ENCODE measurements around the gene DPF1.

Gene DPF1

GRCh38 chr19:38255383-38256014 lies 31.5 kb upstream of the DPF1 start:
- TF ChIP-seq CTCF (IDR thresholded peaks at IDR 0.05; ENCODE audit: insufficient read depth, low read depth, low read length, missing control alignments), result no peak
- DNase-seq (ENCODE audit: low read depth), result no peak
- H3K4me3 ChIP-seq (ENCODE audit: low read depth, low read length), result no peak overlapping the region

DNA sequence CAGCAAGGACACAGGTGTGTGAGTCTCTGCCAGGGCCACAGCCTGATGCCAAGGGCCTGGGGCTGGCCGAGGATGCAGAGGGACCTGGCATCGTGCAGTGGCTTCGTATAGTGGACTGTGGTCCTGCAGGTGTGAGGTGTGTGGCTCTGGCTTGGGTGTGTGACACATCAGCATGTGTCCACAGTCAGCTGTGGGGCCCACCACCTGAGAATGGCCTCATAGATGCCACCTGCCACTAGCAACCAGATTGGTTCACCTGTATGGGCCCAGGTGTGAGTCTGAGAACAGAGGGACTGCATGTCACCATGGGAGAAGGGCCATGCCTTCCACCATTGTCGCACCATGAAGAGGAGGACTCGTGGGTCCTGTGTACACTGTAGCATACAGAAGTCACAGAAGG lies 29.8 kb upstream of the DPF1 start:
- no peak for TF ChIP-seq CTCF (IDR thresholded peaks at IDR 0.05; ENCODE audit: insufficient read depth, low read depth, low read length, missing control alignments)
- H3K4me3 ChIP-seq (ENCODE audit: low read depth, low read length), result no peak overlapping the region
- DNase-seq (ENCODE audit: low read depth), result no peak

GRCh38 chr19:38252941-38253691 lies 29.1 kb upstream of the DPF1 start:
- no peak for DNase-seq (ENCODE audit: low read depth)
- no peak overlapping the region for H3K4me3 ChIP-seq (ENCODE audit: low read depth, low read length)
- no peak for TF ChIP-seq CTCF (IDR thresholded peaks at IDR 0.05; ENCODE audit: insufficient read depth, low read depth, low read length, missing control alignments)

DNA sequence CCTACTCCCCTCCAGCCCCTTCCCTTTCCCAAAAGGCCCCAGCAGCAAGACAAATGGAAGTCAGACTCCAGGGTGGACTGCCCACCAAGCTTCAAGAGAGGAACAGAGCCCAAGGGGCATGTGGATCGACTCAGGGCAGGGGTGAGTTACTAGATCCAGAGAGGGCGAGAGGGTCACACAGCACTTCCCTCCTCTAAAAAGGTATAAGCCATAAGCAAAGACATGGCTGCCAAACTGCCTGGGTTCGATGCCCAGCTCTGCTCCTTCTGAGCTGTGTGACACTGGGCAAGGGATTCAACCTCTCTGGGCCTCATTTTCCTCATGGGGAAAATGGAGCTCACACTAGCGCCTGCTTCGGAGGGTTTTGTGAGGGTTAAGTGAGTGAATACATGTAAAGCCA lies 28.4 kb upstream of the DPF1 start:
- TF ChIP-seq CTCF (IDR thresholded peaks at IDR 0.05; ENCODE audit: insufficient read depth, low read depth, low read length, missing control alignments), result no peak
- H3K4me3 ChIP-seq (ENCODE audit: low read depth, low read length), result no peak overlapping the region
- no peak for DNase-seq (ENCODE audit: low read depth)

GRCh38 chr19:38251564-38252051 lies 27.6 kb upstream of the DPF1 start:
- DNase-seq (ENCODE audit: low read depth), result no peak
- no peak overlapping the region for H3K4me3 ChIP-seq (ENCODE audit: low read depth, low read length)
- TF ChIP-seq CTCF (IDR thresholded peaks at IDR 0.05; ENCODE audit: insufficient read depth, low read depth, low read length, missing control alignments), result no peak

DNA sequence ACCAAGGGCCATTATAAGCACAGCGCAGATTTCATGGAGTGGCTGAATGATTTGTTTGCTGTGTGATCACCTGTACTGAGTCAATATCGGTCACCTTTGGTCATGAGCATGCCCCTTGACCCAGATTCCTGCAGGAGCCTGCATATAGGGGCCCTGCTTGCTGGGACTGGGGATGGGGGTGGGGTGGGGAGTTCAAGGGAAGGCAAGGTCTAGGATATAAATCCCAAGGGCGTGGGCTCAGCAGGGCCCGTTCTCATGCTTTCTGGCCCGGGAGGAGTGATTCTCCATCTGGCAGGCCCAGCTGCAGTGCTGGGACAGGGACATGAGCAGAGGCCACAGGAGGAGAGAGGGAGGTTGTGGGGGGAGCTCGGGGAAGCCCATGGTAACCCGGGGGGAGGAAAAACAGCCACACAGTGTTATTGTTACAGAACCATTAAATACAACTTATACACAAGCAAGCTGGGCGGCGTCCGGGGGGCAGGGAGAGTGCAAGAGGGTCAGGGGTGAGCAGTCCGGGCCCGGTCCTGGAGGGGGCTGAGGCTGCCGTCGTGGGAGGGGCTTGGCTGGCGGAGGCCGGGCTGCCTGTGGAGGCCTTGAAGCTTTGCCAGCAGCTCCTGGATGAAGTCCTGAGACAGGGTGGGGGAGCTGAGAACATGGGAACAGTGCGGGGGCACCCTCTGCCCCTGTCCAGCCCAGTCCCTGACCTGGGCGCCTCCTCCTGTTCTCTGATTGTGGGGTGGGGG lies 27.0 kb upstream of the DPF1 start:
- no peak for DNase-seq (ENCODE audit: low read depth)
- no peak overlapping the region for H3K4me3 ChIP-seq (ENCODE audit: low read depth, low read length)
- TF ChIP-seq CTCF (IDR thresholded peaks at IDR 0.05; ENCODE audit: insufficient read depth, low read depth, low read length, missing control alignments), result no peak
